ENCODE results near the gene GRIK3.

Gene GRIK3

GRCh38 chr1:36754366-36754765 is 279.9 kb downstream of the GRIK3 start:
- WGBS = 100% methylated on average over 1 of the region's 1 CpG
- Histone ChIP-seq H3K27ac (ENCODE audit: low read length, poor library complexity, severe bottlenecking) (no peak overlapping the region), H3K4me2 (ENCODE audit: low read length, poor library complexity, severe bottlenecking) (no peak overlapping the region)

GRCh38 chr1:36753451-36753850 is 280.9 kb downstream of the GRIK3 start:
- Histone ChIP-seq H3K79me1 (replicated peaks; ENCODE audit: low read length, poor library complexity, severe bottlenecking) (no peaks in the 10 kb centered on the region), H4K91ac (ENCODE audit: low read length) (no peak overlapping the region), H3K27me3 (ENCODE audit: control insufficient read depth in 1 of 2, insufficient read depth in 1 of 2, low read length in 2 of 2) (peaks cover 0 to 7% of the 10 kb centered on the region in 2 experiments), H2BK12ac (ENCODE audit: low read length in 2 of 2) (no peak overlapping the region), H2BK15ac (ENCODE audit: low read depth, poor library complexity, severe bottlenecking) (no peak overlapping the region), H2AFZ (ENCODE audit: low read depth, low read length) (no peak overlapping the region), H3K4ac (ENCODE audit: low read depth in 1 of 2, low read length in 2 of 2) (no peak overlapping the region), H3K18ac (ENCODE audit: low read depth in 1 of 2, low read length in 2 of 2) (no peak overlapping the region), H2BK5ac (ENCODE audit: low read depth, low read length, poor library complexity, severe bottlenecking) (no peak overlapping the region), H3K4me3 (ENCODE audit: insufficient read depth in 1 of 2, low read depth in 1 of 2, low read length in 2 of 2) (no peak overlapping the region), H3K4me2 (ENCODE audit: low read length, poor library complexity, severe bottlenecking) (no peak overlapping the region), H3K14ac (ENCODE audit: low read length in 2 of 2) (no peak overlapping the region), H3K9me3 (ENCODE audit: control insufficient read depth, low read length) (no peaks in the 10 kb centered on the region), H3K4me1 (ENCODE audit: control insufficient read depth, insufficient read depth, low read depth, low read length) (no peaks in the 10 kb centered on the region), H2BK120ac (ENCODE audit: low read depth, low read length) (no peak overlapping the region), H4K8ac (ENCODE audit: low read length) (no peak overlapping the region), H3K36me3 (ENCODE audit: control insufficient read depth in 1 of 2, insufficient read depth in 2 of 2, low read depth in 1 of 2, low read length in 2 of 2) (no peaks in the 10 kb centered on the region), H3K27ac (ENCODE audit: low read length, poor library complexity, severe bottlenecking) (no peak overlapping the region), H3K9ac (ENCODE audit: low read length) (no peak overlapping the region), H2AK5ac (ENCODE audit: low read length, severe bottlenecking) (no peak overlapping the region), H3K23ac (ENCODE audit: low read length in 2 of 2) (no peak overlapping the region)
- WGBS = 51% methylated on average over 3 of the region's 7 CpGs
- DNase-seq = no peak

More at GRCh38 chr1:36754366-36754765, 279.9 kb downstream of the GRIK3 start:
- no peak overlapping the region for H3K4me3 ChIP-seq (ENCODE audit: insufficient read depth in 1 of 2, low read depth in 1 of 2, low read length in 2 of 2)
- H3K18ac ChIP-seq (ENCODE audit: low read depth in 1 of 2, low read length in 2 of 2) = no peak overlapping the region
- no peak overlapping the region for H4K91ac ChIP-seq (ENCODE audit: low read length)
- H3K9me3 ChIP-seq (ENCODE audit: control insufficient read depth, low read length) = no peaks in the 10 kb centered on the region
- no peaks in the 10 kb centered on the region for H3K79me1 ChIP-seq (replicated peaks; ENCODE audit: low read length, poor library complexity, severe bottlenecking)
- H3K23ac ChIP-seq (ENCODE audit: low read length in 2 of 2) = no peak overlapping the region
- H4K8ac ChIP-seq (ENCODE audit: low read length) = no peak overlapping the region
- H3K4me1 ChIP-seq (ENCODE audit: control insufficient read depth, insufficient read depth, low read depth, low read length) = no peaks in the 10 kb centered on the region
- H2AFZ ChIP-seq (ENCODE audit: low read depth, low read length) = no peak overlapping the region
- H3K36me3 ChIP-seq (ENCODE audit: control insufficient read depth in 1 of 2, insufficient read depth in 2 of 2, low read depth in 1 of 2, low read length in 2 of 2) = no peaks in the 10 kb centered on the region
- no peak overlapping the region for H3K9ac ChIP-seq (ENCODE audit: low read length)
- DNase-seq = no peak
- no peak overlapping the region for H3K4ac ChIP-seq (ENCODE audit: low read depth in 1 of 2, low read length in 2 of 2)
- no peak overlapping the region for H2BK5ac ChIP-seq (ENCODE audit: low read depth, low read length, poor library complexity, severe bottlenecking)
- H2BK15ac ChIP-seq (ENCODE audit: low read depth, poor library complexity, severe bottlenecking) = no peak overlapping the region
- no peak overlapping the region for H2AK5ac ChIP-seq (ENCODE audit: low read length, severe bottlenecking)
- H2BK12ac ChIP-seq (ENCODE audit: low read length in 2 of 2) = no peak overlapping the region
- H3K27me3 ChIP-seq (ENCODE audit: control insufficient read depth in 1 of 2, insufficient read depth in 1 of 2, low read length in 2 of 2) = peaks cover 0 to 7% of the 10 kb centered on the region in 2 experiments
- H3K14ac ChIP-seq (ENCODE audit: low read length in 2 of 2) = no peak overlapping the region
- no peak overlapping the region for H2BK120ac ChIP-seq (ENCODE audit: low read depth, low read length)

GRCh38 chr1:36752891-36753361 is 281.4 kb downstream of the GRIK3 start:
- H4K8ac ChIP-seq (ENCODE audit: low read length) = no peak overlapping the region
- WGBS = 47% methylated on average over 4 of the region's 6 CpGs

GRCh38 chr1:36752431-36752830 is 281.9 kb downstream of the GRIK3 start:
- H3K9me3 ChIP-seq (ENCODE audit: control insufficient read depth, low read length) = no peaks in the 10 kb centered on the region
- DNase-seq = no peak
- no peak overlapping the region for H2BK15ac ChIP-seq (ENCODE audit: low read depth, poor library complexity, severe bottlenecking)
- no peaks in the 10 kb centered on the region for H3K4me1 ChIP-seq (ENCODE audit: control insufficient read depth, insufficient read depth, low read depth, low read length)
- no peaks in the 10 kb centered on the region for H3K79me1 ChIP-seq (replicated peaks; ENCODE audit: low read length, poor library complexity, severe bottlenecking)
- no peak overlapping the region for H3K18ac ChIP-seq (ENCODE audit: low read depth in 1 of 2, low read length in 2 of 2)
- H3K4me3 ChIP-seq (ENCODE audit: insufficient read depth in 1 of 2, low read depth in 1 of 2, low read length in 2 of 2) = no peak overlapping the region
- no peak overlapping the region for H4K91ac ChIP-seq (ENCODE audit: low read length)
- no peak overlapping the region for H2AK5ac ChIP-seq (ENCODE audit: low read length, severe bottlenecking)
- no peaks in the 10 kb centered on the region for H3K36me3 ChIP-seq (ENCODE audit: control insufficient read depth in 1 of 2, insufficient read depth in 2 of 2, low read depth in 1 of 2, low read length in 2 of 2)
- peaks cover 0 to 7% of the 10 kb centered on the region in 2 experiments for H3K27me3 ChIP-seq (ENCODE audit: control insufficient read depth in 1 of 2, insufficient read depth in 1 of 2, low read length in 2 of 2)
- no peak overlapping the region for H3K9ac ChIP-seq (ENCODE audit: low read length)
- H3K4ac ChIP-seq (ENCODE audit: low read depth in 1 of 2, low read length in 2 of 2) = no peak overlapping the region
- no peak overlapping the region for H2BK12ac ChIP-seq (ENCODE audit: low read length in 2 of 2)
- H3K23ac ChIP-seq (ENCODE audit: low read length in 2 of 2) = no peak overlapping the region
- no peak overlapping the region for H2BK5ac ChIP-seq (ENCODE audit: low read depth, low read length, poor library complexity, severe bottlenecking)
- H3K14ac ChIP-seq (ENCODE audit: low read length in 2 of 2) = no peak overlapping the region
- H2BK120ac ChIP-seq (ENCODE audit: low read depth, low read length) = no peak overlapping the region
- H4K8ac ChIP-seq (ENCODE audit: low read length) = no peak overlapping the region
- 89% methylated on average over 2 of the region's 2 CpGs for WGBS
- no peak overlapping the region for H3K4me2 ChIP-seq (ENCODE audit: low read length, poor library complexity, severe bottlenecking)
- H2AFZ ChIP-seq (ENCODE audit: low read depth, low read length) = no peak overlapping the region
- H3K27ac ChIP-seq (ENCODE audit: low read length, poor library complexity, severe bottlenecking) = no peak overlapping the region

More at GRCh38 chr1:36752891-36753361, 281.4 kb downstream of the GRIK3 start:
- no peaks in the 10 kb centered on the region for H3K36me3 ChIP-seq (ENCODE audit: control insufficient read depth in 1 of 2, insufficient read depth in 2 of 2, low read depth in 1 of 2, low read length in 2 of 2)
- H3K23ac ChIP-seq (ENCODE audit: low read length in 2 of 2) = no peak overlapping the region
- no peak overlapping the region for H3K27ac ChIP-seq (ENCODE audit: low read length, poor library complexity, severe bottlenecking)
- DNase-seq = no peak
- no peak overlapping the region for H2AK5ac ChIP-seq (ENCODE audit: low read length, severe bottlenecking)
- no peak overlapping the region for H2AFZ ChIP-seq (ENCODE audit: low read depth, low read length)
- no peaks in the 10 kb centered on the region for H3K9me3 ChIP-seq (ENCODE audit: control insufficient read depth, low read length)
- no peak overlapping the region for H2BK5ac ChIP-seq (ENCODE audit: low read depth, low read length, poor library complexity, severe bottlenecking)
- H2BK120ac ChIP-seq (ENCODE audit: low read depth, low read length) = no peak overlapping the region
- no peak overlapping the region for H3K4me2 ChIP-seq (ENCODE audit: low read length, poor library complexity, severe bottlenecking)
- no peaks in the 10 kb centered on the region for H3K79me1 ChIP-seq (replicated peaks; ENCODE audit: low read length, poor library complexity, severe bottlenecking)
- peaks cover 0 to 7% of the 10 kb centered on the region in 2 experiments for H3K27me3 ChIP-seq (ENCODE audit: control insufficient read depth in 1 of 2, insufficient read depth in 1 of 2, low read length in 2 of 2)
- H4K91ac ChIP-seq (ENCODE audit: low read length) = no peak overlapping the region
- H3K14ac ChIP-seq (ENCODE audit: low read length in 2 of 2) = no peak overlapping the region
- no peak overlapping the region for H3K18ac ChIP-seq (ENCODE audit: low read depth in 1 of 2, low read length in 2 of 2)
- no peak overlapping the region for H3K4ac ChIP-seq (ENCODE audit: low read depth in 1 of 2, low read length in 2 of 2)
- no peak overlapping the region for H2BK15ac ChIP-seq (ENCODE audit: low read depth, poor library complexity, severe bottlenecking)
- H3K9ac ChIP-seq (ENCODE audit: low read length) = no peak overlapping the region
- H3K4me1 ChIP-seq (ENCODE audit: control insufficient read depth, insufficient read depth, low read depth, low read length) = no peaks in the 10 kb centered on the region
- no peak overlapping the region for H3K4me3 ChIP-seq (ENCODE audit: insufficient read depth in 1 of 2, low read depth in 1 of 2, low read length in 2 of 2)
- H2BK12ac ChIP-seq (ENCODE audit: low read length in 2 of 2) = no peak overlapping the region

All from mesenchymal stem cell (in vitro differentiated cells and primary cell).